SK-N-SH (cell line): ENCODE data around the gene ZNF516. TPM values are rescaled to one million over a fixed set of nuclear protein-coding genes. Genes with fewer than 3 reads are reported as not detected.

Experiments used
- CTCF ChIA-PET: fragments of 300-600, 350-600 bp; formaldehyde crosslinking; extraction: SDS; loops from one replicate; lab custom pipeline; 2021; lab: Yijun Ruan, JAX
- POLR2A ChIA-PET: fragments of 350-600 bp; sonication (Branson Sonifier 250); formaldehyde crosslinking; extraction: SDS; loops from one replicate; lab custom pipeline; 2020; ENCODE audit warnings: antibody characterized with exemption, inconsistent platforms; lab: Yijun Ruan, JAX
- DNase-seq: peaks from one replicate; pipeline ENCODE4 v3.0.0; 2012
- H2AFZ ChIP-seq: fragments of 200-600 bp; sonication (generic); 2 replicates; pipeline ENCODE4 v1.8.1; 2016; ENCODE audit warnings: antibody characterized with exemption, mild to moderate bottlenecking, low read depth
- H3F3A ChIP-seq: fragments of 200-600 bp; sonication (generic); replicated peaks from 2 replicates; pipeline ENCODE3; 2016; ENCODE audit warnings: antibody characterized with exemption, mild to moderate bottlenecking; ENCODE audit not compliant: insufficient read depth
- H3K27ac ChIP-seq, 2 experiments: fragments of 200-500 bp in 1 of 2; fragments of 200-600 bp in 1 of 2; sonication (Bioruptor generic) in 1 of 2; sonication (generic), shearing (Covaris generic) in 1 of 2; 2 replicates each; pipeline versions ENCODE4 v1.5.1 to v1.6.1; 2014 to 2016; ENCODE audit warnings: low read depth in 2 of 2, inconsistent platforms in 1 of 2, low read length in 1 of 2, mild to moderate bottlenecking in 1 of 2, mixed read lengths in 1 of 2
- H3K27me3 ChIP-seq: fragments of 200-600 bp; sonication (generic), shearing (Covaris generic); 2 replicates; pipeline ENCODE4 v1.6.1; 2016; ENCODE audit warnings: mixed run types; ENCODE audit not compliant: insufficient read depth
- H3K36me3 ChIP-seq, 2 experiments: fragments of 200-500 bp in 1 of 2; fragments of 200-600 bp in 1 of 2; sonication (Bioruptor generic) in 1 of 2; sonication (generic) in 1 of 2; replicated peaks in 1 of 2; 2 replicates each; pipeline versions ENCODE3 to v1.5.1; 2014 to 2016; ENCODE audit warnings: low read length in 1 of 2, mild to moderate bottlenecking in 1 of 2; ENCODE audit not compliant: insufficient read depth in 2 of 2, control insufficient read depth in 1 of 2
- H3K4me1 ChIP-seq, 2 experiments: fragments of 200-500 bp in 1 of 2; fragments of 200-600 bp in 1 of 2; sonication (Bioruptor generic) in 1 of 2; sonication (generic), shearing (Covaris generic) in 1 of 2; 2 replicates each; pipeline versions ENCODE4 v1.5.1 to v1.6.1; 2014 to 2016; ENCODE audit warnings: low read depth in 1 of 2, low read length in 1 of 2, mixed run types in 1 of 2; ENCODE audit not compliant: insufficient read depth in 2 of 2, control insufficient read depth in 1 of 2
- H3K4me2 ChIP-seq: fragments of 200-600 bp; sonication (generic), shearing (Covaris generic); 2 replicates; pipeline ENCODE4 v1.6.1; 2017; ENCODE audit warnings: mixed run types
- H3K4me3 ChIP-seq, 2 experiments: fragments of 200-500 bp in 1 of 2; fragments of 200-600 bp in 1 of 2; sonication (Bioruptor generic) in 1 of 2; sonication (generic), shearing (Covaris generic) in 1 of 2; 2 replicates each; pipeline versions ENCODE4 v1.5.1 to v1.8.1; 2014 to 2016; ENCODE audit warnings: low read depth in 2 of 2, inconsistent platforms in 1 of 2, low read length in 1 of 2, mild to moderate bottlenecking in 1 of 2, mixed read lengths in 1 of 2, moderate library complexity in 1 of 2
- H3K79me2 ChIP-seq: fragments of 200-600 bp; sonication (generic); 2 replicates; pipeline ENCODE4 v1.8.1; 2017; ENCODE audit warnings: mild to moderate bottlenecking; ENCODE audit not compliant: insufficient read depth
- H3K9ac ChIP-seq: fragments of 200-600 bp; sonication (generic); 2 replicates; pipeline ENCODE4 v1.6.1; 2017; ENCODE audit warnings: mixed run types
- H3K9me2 ChIP-seq: fragments of 200-600 bp; sonication (generic); 2 replicates; pipeline ENCODE4 v1.6.1; 2017; ENCODE audit warnings: mixed run types
- H3K9me3 ChIP-seq: fragments of 200-600 bp; sonication (generic); 2 replicates; pipeline ENCODE4 v1.6.1; 2017; ENCODE audit warnings: mixed run types, mild to moderate bottlenecking, moderate library complexity
- H4K20me1 ChIP-seq: fragments of 200-600 bp; sonication (generic); 2 replicates; pipeline ENCODE4 v1.6.1; 2017; ENCODE audit warnings: mild to moderate bottlenecking, mixed run types; ENCODE audit not compliant: insufficient read depth
- CHD2 ChIP-seq: fragments of 150-350 bp; IDR thresholded peaks from 2 replicates; pipeline ENCODE4 v1.6.1; 2018; ENCODE audit warnings: low read length; ENCODE audit not compliant: partially characterized antibody
- CTCF ChIP-seq: fragments of 200-600 bp; sonication (generic); IDR thresholded peaks from 2 replicates; pipeline ENCODE4 v1.6.1; 2017; ENCODE audit warnings: antibody characterized with exemption, mild to moderate bottlenecking, moderate library complexity
- ELF1 ChIP-seq: IDR thresholded peaks from 2 replicates; pipeline ENCODE4 v1.4.0; 2012
- EP300 ChIP-seq, 2 experiments: IDR thresholded peaks; 2 replicates each; pipeline versions ENCODE4 v1.4.0 to v1.6.1; 2012; ENCODE audit warnings: borderline replicate concordance in 1 of 2, low read depth in 1 of 2, low read length in 1 of 2
- FOXJ3 ChIP-seq: sonication (generic); formaldehyde crosslinking; IDR thresholded peaks from 2 replicates; pipeline ENCODE4 v1.5.1; 2020; ENCODE audit warnings: mild to moderate bottlenecking, missing genetic modification reagents
- FOXM1 ChIP-seq: IDR thresholded peaks from 2 replicates; pipeline ENCODE4 v1.4.0; 2012; ENCODE audit warnings: low read depth, mild to moderate bottlenecking
- GATA2 ChIP-seq: sonication (generic); formaldehyde crosslinking; IDR thresholded peaks from 2 replicates; pipeline ENCODE4 v1.5.0; 2020; ENCODE audit warnings: mild to moderate bottlenecking, missing genetic modification reagents
- IRF3 ChIP-seq: fragments of 150-350 bp; IDR thresholded peaks from 2 replicates; pipeline ENCODE4 v1.6.1; 2016; ENCODE audit warnings: mild to moderate bottlenecking, low read depth, low read length
- JUND ChIP-seq: IDR thresholded peaks from 2 replicates; pipeline ENCODE4 v1.4.0; 2012
- MAX ChIP-seq: IDR thresholded peaks from 2 replicates; pipeline ENCODE4 v1.4.0; 2012; ENCODE audit warnings: low read depth
- MXI1 ChIP-seq: IDR thresholded peaks from 2 replicates; pipeline ENCODE4 v1.6.1; 2012; ENCODE audit warnings: mild to moderate bottlenecking, low read depth, low read length, improper control_type of control experiment
- NFIC ChIP-seq: IDR thresholded peaks from 2 replicates; pipeline ENCODE4 v1.4.0; 2012; ENCODE audit warnings: borderline replicate concordance
- NRF1 ChIP-seq: IDR thresholded peaks from 2 replicates; pipeline ENCODE4 v1.6.1; 2012; ENCODE audit warnings: low read depth, mild to moderate bottlenecking, low read length
- PBX3 ChIP-seq: IDR thresholded peaks from 2 replicates; pipeline ENCODE4; 2012
- POLR2AphosphoS5 ChIP-seq: IDR thresholded peaks from 2 replicates; pipeline ENCODE4 v1.6.1; 2012; ENCODE audit warnings: low read depth, low read length
- RAD21 ChIP-seq: IDR thresholded peaks from 2 replicates; pipeline ENCODE4 v1.6.1; 2012; ENCODE audit warnings: mild to moderate bottlenecking, low read length
- RCOR1 ChIP-seq: fragments of 150-350 bp; IDR thresholded peaks from 2 replicates; pipeline ENCODE4 v1.6.1; 2017; ENCODE audit warnings: antibody characterized with exemption, low read length
- RFX5 ChIP-seq: IDR thresholded peaks from 2 replicates; pipeline ENCODE4 v1.6.1; 2012; ENCODE audit warnings: mild to moderate bottlenecking, improper control_type of control experiment, low read length
- RXRA ChIP-seq: IDR thresholded peaks from 2 replicates; pipeline ENCODE4 v1.4.0; 2012; ENCODE audit warnings: low read depth, mild to moderate bottlenecking, borderline replicate concordance
- SIN3A ChIP-seq: IDR thresholded peaks from 2 replicates; pipeline ENCODE4 v1.6.1; 2012; ENCODE audit warnings: low read depth, mild to moderate bottlenecking, low read length, moderate library complexity, borderline replicate concordance
- TAF1 ChIP-seq: IDR thresholded peaks from 2 replicates; pipeline ENCODE4 v1.6.1; 2012; ENCODE audit warnings: low read depth, mild to moderate bottlenecking, low read length, moderate library complexity, borderline replicate concordance
- TCF12 ChIP-seq: IDR thresholded peaks from 2 replicates; pipeline ENCODE4 v1.4.0; 2012
- TEAD4 ChIP-seq: IDR thresholded peaks from 2 replicates; pipeline ENCODE4 v1.4.0; 2012; ENCODE audit warnings: mild to moderate bottlenecking, borderline replicate concordance; ENCODE audit not compliant: insufficient read depth
- YY1 ChIP-seq: IDR thresholded peaks from 2 replicates; pipeline ENCODE4 v1.4.0; 2012; ENCODE audit warnings: low read depth, mild to moderate bottlenecking
- ZBTB33 ChIP-seq: IDR thresholded peaks from 2 replicates; pipeline ENCODE4 v1.4.0; 2012; ENCODE audit warnings: low read depth, borderline replicate concordance
- WGBS: methylation state at CpG from one replicate; pipeline ENCODE4 v1.1.6; 2017; ENCODE audit warnings: low lambda C conversion rate; 5-methylcytosine and 5-hydroxymethylcytosine counted together
- polyA plus RNA-seq, 3 experiments: library from polyadenylated mRNA; depleted of rRNA; stranded (reverse); fragments of >200 nt; gene quantifications; 2 replicates each; pipeline ENCODE4 v1.2.3, GENCODE V29; 2012

The ZNF516 gene
- polyA plus RNA-seq, 1 of the 3 experiments (the other 2 are of a cell fraction) = 4.4 TPM

GRCh38 chr18:76450452-76451395 is 44.3 kb downstream of the ZNF516 start:
- WGBS = 25% methylated on average over 35 of the region's 35 CpGs
- CTCF ChIA-PET = interaction anchor here (1.2 to 1.8 kb wide), 3 partner anchors 37 to 259 kb away, joined by 5 to 6 read pairs (median 5); no protein-coding TSS in a partner anchor
- H3K27ac ChIP-seq = peak overlapping the region; percentile 84 to 97
- peak; percentile 91 for DNase-seq
- peak overlapping the region; percentile 85 for H3K4me2 ChIP-seq
- no peaks in the 10 kb centered on the region for H3F3A ChIP-seq
- no peaks in the 10 kb centered on the region for H4K20me1 ChIP-seq
- H3K79me2 ChIP-seq = peaks cover 32% of the 10 kb centered on the region
- H3K9me3 ChIP-seq = no peaks in the 10 kb centered on the region
- H2AFZ ChIP-seq = peak overlapping the region; percentile 81; the same call in 1 of the 2 replicates
- H3K27me3 ChIP-seq = no peaks in the 10 kb centered on the region
- H3K4me3 ChIP-seq = peak overlapping the region; percentile 43 to 63
- peaks cover 21 to 51% of the 10 kb centered on the region in 2 experiments; a peak in 3 of 4 replicates for H3K4me1 ChIP-seq
- POLR2A ChIA-PET = interaction anchor here (0.6 to 0.7 kb wide), 2 partner anchors 8 to 677 kb away, joined by 3 read pairs; no protein-coding TSS in a partner anchor
- H3K9me2 ChIP-seq = no peaks in the 10 kb centered on the region
- H3K36me3 ChIP-seq = no peaks in the 10 kb centered on the region
- peak overlapping the region; percentile 80 for H3K9ac ChIP-seq
- peak; percentile 79 for TF ChIP-seq TCF12
- TF ChIP-seq TEAD4 = no peak
- peak; percentile 29; the same call in 1 of the 2 replicates for TF ChIP-seq RAD21
- peak; percentile 89 for TF ChIP-seq GATA2 (CRISPR knock-in tag)
- no peak for TF ChIP-seq RXRA
- TF ChIP-seq NFIC = no peak
- TF ChIP-seq MAX = peak; percentile 58; the same call in 1 of the 2 replicates
- no peak for TF ChIP-seq CTCF
- TF ChIP-seq NRF1 = no peak
- no peak for TF ChIP-seq TAF1
- no peak for TF ChIP-seq ZBTB33
- peak; percentile 48; the same call in 1 of the 2 replicates for TF ChIP-seq FOXJ3 (CRISPR knock-in tag)
- TF ChIP-seq RFX5 = no peak
- TF ChIP-seq CHD2 = peak; percentile 44
- TF ChIP-seq IRF3 = no peak
- peak; percentile 51; the same call in 1 of the 2 replicates for TF ChIP-seq POLR2AphosphoS5
- 0 out of 2 replicates have a peak, but pooled peaks have one; percentile 8 for TF ChIP-seq SIN3A
- peak; percentile 74 for TF ChIP-seq PBX3
- TF ChIP-seq JUND = no peak
- peak; percentile 84 for TF ChIP-seq MXI1
- TF ChIP-seq ELF1 = no peak
- peak in 1 of 2 experiments; percentile 73; a peak in 2 of 4 replicates for TF ChIP-seq EP300 (IDR thresholded peaks at IDR 0.05; ENCODE audit: borderline replicate concordance in 1 of 2, low read depth in 1 of 2, low read length in 1 of 2)
- peak; percentile 57; the same call in 1 of the 2 replicates for TF ChIP-seq RCOR1
- no peak for TF ChIP-seq FOXM1
- TF ChIP-seq YY1 = no peak
